Stimulated activated CD8-positive, alpha-beta memory T cell treated with anti-CD3 and anti-CD28 coated beads, Interleukin-4, amount 100 ng/mL, for 24 hours (primary cell): ENCODE measurements around the gene TFPI.
"Not testable (repeated sequence)": the region's sequence is repeated elsewhere in the genome, so short reads cannot be mapped to it uniquely, and the experiment has no call there.

ENCODE experiments used
- DNase-seq: peaks from one replicate; pipeline ENCODE4 v3.0.0-alpha.2; 2020; ENCODE audit warnings: low read depth

Gene TFPI

GRCh38 chr2:187527262-187527661, 27.0 kb downstream of the TFPI start:
- DNase-seq = no peak

DNA sequence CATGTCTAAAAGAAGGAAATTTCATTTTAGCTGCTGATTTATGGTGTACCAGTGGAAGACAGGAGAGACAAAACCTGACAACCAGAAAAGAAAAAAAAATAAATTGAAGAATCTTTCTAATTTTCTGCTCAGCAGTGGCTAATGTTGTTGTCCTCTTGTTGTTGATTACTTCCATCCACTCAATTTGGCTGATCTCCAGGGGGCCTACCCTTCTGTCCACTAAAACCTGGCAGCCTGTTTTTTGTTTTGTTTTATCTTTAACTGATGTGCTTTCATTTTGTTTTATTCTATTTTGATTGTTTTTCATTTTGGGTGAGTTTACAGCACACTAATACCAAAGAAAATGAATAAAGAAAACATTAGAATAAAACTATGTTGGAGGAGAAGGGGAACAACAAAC, 27.4 kb downstream of the TFPI start:
- no peak for DNase-seq

GRCh38 chr2:187525163-187525900, 28.9 kb downstream of the TFPI start:
- no peak for DNase-seq

DNA sequence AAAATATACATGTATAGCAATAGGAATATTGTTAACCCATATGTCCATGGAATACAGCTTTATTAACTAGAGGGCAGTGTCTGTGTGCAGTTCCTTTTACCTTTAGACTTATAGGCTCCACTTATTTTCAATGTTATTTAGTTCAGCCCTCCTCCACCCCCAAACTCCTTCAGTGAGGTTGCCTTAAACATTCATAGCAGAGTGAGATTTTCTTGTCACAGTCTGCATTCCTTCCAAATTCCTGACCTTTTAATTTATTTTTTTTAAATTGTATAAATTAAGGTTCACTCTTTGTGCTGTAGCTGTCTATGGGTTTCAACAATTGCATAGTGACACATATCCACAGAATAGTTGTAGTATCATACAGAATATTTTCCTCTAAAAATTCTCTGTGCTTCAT, 30.9 kb downstream of the TFPI start:
- DNase-seq = no peak

DNA sequence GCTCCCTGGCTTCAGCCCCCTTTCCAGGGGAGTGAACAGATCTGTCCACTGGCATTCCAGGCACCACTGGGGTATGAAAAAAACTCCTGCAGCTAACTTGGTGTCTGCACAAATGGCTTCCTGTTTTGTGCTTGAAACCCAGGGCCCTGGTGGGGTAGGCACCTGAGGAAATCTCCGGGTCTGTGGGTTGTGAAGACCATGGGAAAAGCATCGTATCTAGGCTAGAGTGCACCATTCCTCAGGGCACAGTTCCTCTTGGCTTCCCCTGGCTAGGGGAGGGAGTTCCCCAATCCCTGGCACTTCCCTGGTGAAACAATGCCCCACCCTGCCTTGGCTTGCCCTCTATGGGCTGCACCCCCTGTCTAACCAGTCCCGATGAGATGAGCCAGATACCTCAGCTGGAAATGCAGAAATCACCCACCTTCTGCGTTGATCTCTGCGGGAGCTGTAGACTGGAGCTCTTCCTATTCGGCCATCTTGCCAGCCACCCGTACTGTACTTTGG, 34.1 kb downstream of the TFPI start:
- no peak for DNase-seq

- DNase-seq = no peak
These were observed 34.7 kb downstream of the TFPI start for GRCh38 chr2:187519419-187520120.

GRCh38 chr2:187517750-187518361, 36.4 kb downstream of the TFPI start:
- DNase-seq = not testable (repeated sequence)

GRCh38 chr2:187516630-187517510, 37.4 kb downstream of the TFPI start:
- not testable (repeated sequence) for DNase-seq

DNA sequence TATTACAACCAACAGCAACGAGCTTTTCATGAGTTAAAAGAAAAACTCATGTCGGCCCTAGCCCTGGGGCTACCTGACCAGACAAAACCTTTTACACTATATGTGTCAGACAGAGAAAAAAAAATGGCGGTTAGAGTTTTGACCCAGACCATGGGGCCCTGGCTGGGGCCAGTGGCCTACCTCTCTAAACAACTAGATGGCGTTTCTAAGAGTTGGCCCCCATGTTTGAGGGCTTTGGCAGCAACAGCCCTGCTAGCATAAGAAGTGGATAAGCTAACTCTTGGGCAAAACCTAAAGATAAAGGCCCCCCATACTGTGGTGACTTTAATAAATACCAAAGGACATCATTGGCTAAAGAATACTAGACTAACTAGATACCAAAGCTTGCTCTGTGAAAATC, 39.3 kb downstream of the TFPI start:
- no peak for DNase-seq

- not testable (repeated sequence) for DNase-seq
These were observed 39.9 kb downstream of the TFPI start for GRCh38 chr2:187514235-187514829.

DNA sequence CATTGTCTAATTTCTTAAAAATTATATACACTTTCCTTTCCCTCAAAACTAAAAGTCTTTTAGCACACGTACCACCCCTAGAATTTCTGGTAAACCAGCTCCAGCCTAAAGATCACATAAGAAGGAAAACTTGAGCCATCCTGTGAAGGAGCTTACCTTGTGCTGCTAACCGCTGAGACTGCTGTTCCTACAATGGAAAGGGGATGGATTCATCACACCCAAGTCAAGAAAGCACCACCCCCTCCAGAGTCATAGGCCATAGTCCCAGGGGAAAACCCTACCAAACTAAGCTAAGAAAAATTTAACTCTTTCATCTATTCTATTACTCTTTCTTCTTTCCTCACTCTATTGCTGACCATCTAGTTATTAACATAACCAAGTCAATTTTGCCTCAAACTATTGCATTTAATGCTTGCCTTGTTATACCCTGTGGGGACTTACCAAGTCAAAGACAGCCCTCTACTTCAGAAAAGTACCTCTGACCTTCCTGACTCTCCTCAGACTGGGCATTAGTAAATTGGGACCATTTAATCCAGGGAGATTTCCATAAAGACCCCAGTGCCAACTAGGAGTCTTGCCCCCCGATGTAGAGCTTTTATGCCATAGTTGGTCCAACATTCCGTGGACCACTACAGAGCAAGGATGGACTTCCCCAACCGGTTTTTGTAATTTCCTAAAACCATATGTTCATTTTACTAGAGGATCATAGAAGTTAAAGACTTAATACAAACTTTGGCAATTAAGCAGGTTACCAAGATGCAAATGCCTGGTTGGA, 40.6 kb downstream of the TFPI start:
- DNase-seq = not testable (repeated sequence)

- DNase-seq = no peak
These were observed 42.6 kb downstream of the TFPI start for GRCh38 chr2:187511356-187512315.

GRCh38 chr2:187510419-187511355, 43.5 kb downstream of the TFPI start:
- DNase-seq = not testable (repeated sequence)

GRCh38 chr2:187509667-187510417, 44.4 kb downstream of the TFPI start:
- no peak for DNase-seq

DNA sequence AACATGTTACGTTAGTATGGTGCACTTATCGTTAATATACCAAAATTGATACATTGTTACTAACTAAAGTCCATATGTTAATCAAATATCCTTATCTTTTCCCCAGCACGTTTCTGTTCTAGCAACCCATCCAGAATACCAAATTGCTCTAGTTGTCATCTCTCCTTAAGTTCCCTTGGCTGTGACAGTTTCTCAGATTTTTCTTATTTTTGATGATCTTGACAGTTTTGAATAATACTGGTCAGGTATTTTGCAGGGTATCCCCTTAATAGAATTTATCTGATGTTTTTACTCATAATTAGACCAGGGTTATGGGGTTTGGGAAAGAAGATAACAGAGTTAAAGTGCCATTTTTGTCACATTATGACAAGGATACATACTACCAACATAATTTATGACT, 47.8 kb downstream of the TFPI start:
- no peak for DNase-seq

DNA sequence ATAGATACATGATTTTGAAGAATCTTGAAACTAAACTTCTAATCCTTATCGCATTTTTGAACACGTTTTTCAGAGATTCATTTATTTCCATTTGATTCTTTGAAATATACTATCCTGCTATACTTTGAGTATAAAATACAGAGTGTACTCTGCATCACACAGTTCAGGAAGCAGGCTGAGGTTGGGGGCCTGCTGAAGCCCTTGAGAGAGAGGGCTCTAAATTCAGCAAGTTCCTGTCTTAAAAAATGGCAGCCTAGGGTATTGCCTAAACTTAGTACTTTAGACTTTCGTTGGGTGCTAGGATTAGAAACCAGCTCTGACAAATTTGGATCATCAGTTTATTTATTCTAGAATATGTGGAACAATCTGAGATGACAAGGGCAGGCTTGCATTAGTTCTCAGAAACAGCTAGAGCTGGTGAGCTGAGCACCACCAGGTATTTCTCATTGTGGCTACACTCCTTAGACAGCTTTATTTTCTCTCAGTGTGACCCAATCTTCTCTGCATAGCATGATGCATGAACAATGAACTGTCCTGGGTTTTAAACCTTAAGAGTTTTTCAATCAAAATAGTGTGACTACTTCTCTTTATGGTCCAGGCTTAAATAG, 49.1 kb downstream of the TFPI start:
- DNase-seq = no peak

DNA sequence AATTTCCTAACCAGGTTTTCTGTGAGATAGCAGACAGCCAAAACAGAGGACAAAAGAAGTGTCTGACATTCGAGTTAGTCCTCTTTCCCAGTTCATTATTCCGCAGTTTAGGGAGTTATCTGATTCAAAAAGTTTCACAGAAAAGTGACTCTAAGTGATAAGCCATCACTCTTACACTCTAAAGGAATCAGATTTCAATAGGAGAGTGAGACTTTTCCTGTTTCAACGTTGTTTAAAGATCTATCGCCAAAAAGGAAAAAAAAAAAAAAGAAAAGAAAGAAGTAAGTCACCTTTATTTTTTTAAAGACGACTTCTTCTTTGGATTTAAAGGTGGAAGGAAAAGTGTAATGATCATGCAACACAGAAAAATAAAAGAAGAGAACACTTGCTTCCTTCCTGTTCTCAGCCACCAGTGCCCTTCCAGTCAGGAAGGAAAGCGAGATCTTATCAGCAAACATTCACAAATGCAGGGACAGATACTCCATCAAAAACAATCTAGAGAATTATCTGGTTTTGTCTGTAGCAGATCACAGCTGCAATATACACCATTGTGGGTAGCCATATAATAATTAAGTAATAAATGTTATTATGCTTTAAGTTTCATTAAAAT, 49.8 kb downstream of the TFPI start:
- DNase-seq = no peak
